A673 (cell line): ENCODE data around the gene CSPG4. TPM values are rescaled to one million over a fixed set of nuclear protein-coding genes. Genes with fewer than 3 reads are reported as not detected.

Source experiments
- BruUV-seq: library from RNA; stranded (reverse); fragments of 400-500 nt; replicated peaks from 2 replicates; lab custom pipeline; 2021; lab: Mats Ljungman, UMichigan
- CTCF ChIA-PET: fragments of 300-600 bp; sonication (Branson Sonifier 250); formaldehyde crosslinking; loops from one replicate; lab custom pipeline; 2022; ENCODE audit warnings: antibody characterized with exemption; lab: Charles Lee
- POLR2A ChIA-PET: fragments of 300-600 bp; sonication (Branson Sonifier 250); formaldehyde crosslinking; loops from one replicate; lab custom pipeline; 2022; ENCODE audit warnings: antibody characterized with exemption; ENCODE audit not compliant: low non-redundant PET; lab: Charles Lee
- DNase-seq: peaks from one replicate; pipeline ENCODE4 v3.0.0-alpha.2; 2015; ENCODE audit warnings: low spot score
- H3K27ac ChIP-seq: fragments of 200-600 bp; sonication (generic); 2 replicates; pipeline ENCODE4 v1.5.1; 2016; ENCODE audit warnings: mixed run types, low read depth, mild to moderate bottlenecking, mixed read lengths, antibody characterized with exemption, low read length; ENCODE audit not compliant: poor library complexity, severe bottlenecking
- H3K27me3 ChIP-seq: fragments of 200-600 bp; sonication (generic); replicated peaks from 2 replicates; pipeline ENCODE4 v1.6.1; 2017; ENCODE audit warnings: mixed run types, low read depth, mild to moderate bottlenecking, mixed read lengths, antibody characterized with exemption, low read length; ENCODE audit not compliant: insufficient read depth, poor library complexity
- H3K36me3 ChIP-seq: fragments of 200-600 bp; sonication (generic); 2 replicates; pipeline ENCODE4 v1.6.1; 2016; ENCODE audit warnings: mixed run types, mild to moderate bottlenecking, mixed read lengths, antibody characterized with exemption, low read length; ENCODE audit not compliant: insufficient read depth, poor library complexity, severe bottlenecking
- H3K4me1 ChIP-seq: fragments of 200-600 bp; sonication (generic); 2 replicates; pipeline ENCODE4 v1.6.1; 2017; ENCODE audit warnings: mixed run types, mild to moderate bottlenecking, mixed read lengths, antibody characterized with exemption, low read length; ENCODE audit not compliant: insufficient read depth, poor library complexity, severe bottlenecking
- H3K4me3 ChIP-seq: fragments of 200-600 bp; sonication (generic); 2 replicates; pipeline ENCODE4 v1.5.1; 2016; ENCODE audit warnings: low read depth, mixed run types, mild to moderate bottlenecking, mixed read lengths, low read length; ENCODE audit not compliant: poor library complexity, severe bottlenecking
- H3K9me3 ChIP-seq: fragments of 200-600 bp; sonication (generic); 2 replicates; pipeline ENCODE4 v1.6.1; 2016; ENCODE audit warnings: mixed run types, low read depth, mild to moderate bottlenecking, mixed read lengths, antibody characterized with exemption, low read length; ENCODE audit not compliant: poor library complexity, severe bottlenecking
- CTCF ChIP-seq: fragments of 300-800, 200-600 bp; sonication (generic); conservative IDR thresholded peaks from 2 replicates; pipeline ENCODE4 v1.5.1; 2017; ENCODE audit warnings: low read depth, mild to moderate bottlenecking, antibody characterized with exemption, low read length, moderate library complexity, mixed read lengths
- EZH2 ChIP-seq: fragments of 200-600 bp; sonication (generic); IDR thresholded peaks from 2 replicates; pipeline ENCODE4 v1.6.1; 2017; ENCODE audit warnings: borderline replicate concordance, low read depth, mild to moderate bottlenecking, mixed read lengths, antibody characterized with exemption, low read length; ENCODE audit not compliant: poor library complexity, severe bottlenecking
- intact Hi-C: fragments of 100-400 bp; cut with micrococcal nuclease; formaldehyde crosslinking; loops from one replicate; pipeline ENCODE4 v1.10.0; 2022; ENCODE audit not compliant: unreplicated experiment
- total RNA-seq: library from RNA; stranded (reverse); gene quantifications from 2 replicates; pipeline ENCODE4 v1.2.3, GENCODE V29; 2021

The CSPG4 gene
- total RNA-seq, 1 experiment from 2014 or later: 0.11 TPM

- BruUV-seq: TSS peak; percentile 49
- H3K4me3 ChIP-seq: peak overlapping the region; percentile 96
- DNase-seq: no peak
- no peaks in the 10 kb centered on the region for H3K36me3 ChIP-seq
- CTCF ChIA-PET: interaction anchor here (0.6 to 2.4 kb wide), 3 partner anchors 10 to 281 kb away, joined by 6 to 10 read pairs (median 8); partner anchors contain the start of gene MAN2C1
- H3K9me3 ChIP-seq: no peaks in the 10 kb centered on the region
- POLR2A ChIA-PET: interaction anchor here (0.5 to 0.7 kb wide), 2 partner anchors 206 to 663 kb away, joined by 4 to 7 read pairs; partner anchors contain the start of gene ETFA
- peak overlapping the region; percentile 76 for H3K27ac ChIP-seq
- peaks cover 6% of the 10 kb centered on the region for H3K4me1 ChIP-seq
- no peak for TF ChIP-seq CTCF
- no peak for TF ChIP-seq EZH2
- H3K27me3 ChIP-seq: no peaks in the 10 kb centered on the region
- intact Hi-C loops: loop anchor here (5.0 kb wide), 1 partner anchor 141 kb away; no protein-coding TSS in a partner anchor
Measured at GRCh38 chr15:75648156-75649000, 64.3 kb downstream of the CSPG4 start.

DNA sequence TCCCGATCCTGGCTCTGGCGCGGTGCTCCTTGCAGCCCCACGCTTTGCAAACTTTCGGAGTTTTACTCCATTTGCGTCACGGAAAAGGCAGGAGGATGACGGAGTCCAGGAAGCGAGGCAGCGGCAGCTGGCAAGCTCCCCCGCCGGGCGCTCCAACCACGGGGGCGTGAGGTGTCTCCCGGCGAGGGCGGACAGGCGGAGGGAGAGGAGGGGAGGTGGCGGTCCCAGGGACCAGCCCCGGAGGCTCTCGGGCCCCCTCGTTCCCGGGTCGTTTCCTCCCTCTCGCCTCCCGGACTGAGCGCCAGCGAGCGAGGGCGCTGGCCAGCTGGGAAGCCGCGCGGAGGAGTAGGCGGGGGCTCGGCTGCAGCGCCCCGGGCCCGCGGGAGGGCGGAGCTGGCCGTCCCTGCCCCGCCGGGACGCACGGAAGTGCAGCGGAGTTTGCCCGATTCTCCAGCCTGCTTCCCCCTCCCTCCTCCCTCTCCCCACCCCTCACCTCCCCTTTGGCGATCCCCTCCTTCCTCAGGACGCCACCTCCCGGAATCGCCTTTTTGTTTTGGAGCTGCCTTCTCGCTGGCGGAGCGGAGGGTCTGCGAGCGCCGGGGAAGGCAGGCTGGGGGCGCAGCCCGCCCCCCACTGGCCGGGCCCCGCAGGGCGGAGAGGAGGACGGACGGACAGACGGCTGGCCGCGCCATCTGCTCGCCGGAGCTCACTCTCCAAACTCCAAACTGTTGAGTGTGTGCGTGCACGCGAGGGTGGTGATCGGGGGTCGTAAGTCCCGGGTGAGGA, 65.1 kb downstream of the CSPG4 start, which contains the start of gene SNX33:
TSS of gene SNX33 (plus strand) at position 543 of the 786 bp plus-strand sequence. CDS start 1,191 bp downstream, outside the sequence.
- DNase-seq: peak; percentile 77
- TF ChIP-seq EZH2 (no peak), CTCF (peak; percentile 66)
- no TSS peak for BruUV-seq
- ChIA-PET CTCF (interaction anchor here (0.5 to 2.4 kb wide), 4 partner anchors 9 to 280 kb away, joined by 4 to 10 read pairs (median 7); partner anchors contain the start of gene MAN2C1), POLR2A (interaction anchor here (0.5 to 0.7 kb wide), 2 partner anchors 205 to 664 kb away, joined by 4 to 7 read pairs; partner anchors contain the start of gene ETFA)
- H3K27me3 ChIP-seq: no peaks in the 10 kb centered on the region
- peaks cover 6% of the 10 kb centered on the region for H3K4me1 ChIP-seq
- peak within 1 kb of the TSS; percentile 96 for H3K4me3 ChIP-seq
- no peaks in the 10 kb centered on the region for H3K9me3 ChIP-seq
- H3K36me3 ChIP-seq: no peaks in the 10 kb centered on the region
- intact Hi-C loops: loop anchor here (5.0 kb wide), 1 partner anchor 140 kb away; no protein-coding TSS in a partner anchor
- peak within 1 kb of the TSS; percentile 76 for H3K27ac ChIP-seq

GRCh38 chr15:75646944-75647364, 65.7 kb downstream of the CSPG4 start:
- ChIA-PET POLR2A (no interaction called here), CTCF (interaction anchor here (1.3 to 2.4 kb wide), 2 partner anchors 9 to 279 kb away, joined by 6 to 8 read pairs; partner anchors contain the start of gene MAN2C1)
- no peaks in the 10 kb centered on the region for H3K27me3 ChIP-seq
- H3K36me3 ChIP-seq: no peaks in the 10 kb centered on the region
- no peak for TF ChIP-seq EZH2
- no peak for TF ChIP-seq CTCF
- peak overlapping the region; percentile 76 for H3K27ac ChIP-seq
- H3K4me1 ChIP-seq: peaks cover 6% of the 10 kb centered on the region
- BruUV-seq: no TSS peak
- H3K4me3 ChIP-seq: peak overlapping the region; percentile 96
- no peaks in the 10 kb centered on the region for H3K9me3 ChIP-seq
- DNase-seq: peak; percentile 19
- intact Hi-C loops: loop anchor here (5.0 kb wide), 1 partner anchor 140 kb away; no protein-coding TSS in a partner anchor
